HG02970 (cell line): ENCODE data around the gene SMIM20.
"Not testable (repeated sequence)": the region's sequence is repeated elsewhere in the genome, so short reads cannot be mapped to it uniquely, and the experiment has no call there.

Source experiments
- ATAC-seq: cut with Tn5 transposase; IDR thresholded peaks from one replicate; pipeline ENCODE4 v1.9.1; 2021; ENCODE audit warnings: mild to moderate bottlenecking, moderate library complexity, moderate number of reproducible peaks; ENCODE audit not compliant: unreplicated experiment, low FRiP score

SMIM20 gene

DNA sequence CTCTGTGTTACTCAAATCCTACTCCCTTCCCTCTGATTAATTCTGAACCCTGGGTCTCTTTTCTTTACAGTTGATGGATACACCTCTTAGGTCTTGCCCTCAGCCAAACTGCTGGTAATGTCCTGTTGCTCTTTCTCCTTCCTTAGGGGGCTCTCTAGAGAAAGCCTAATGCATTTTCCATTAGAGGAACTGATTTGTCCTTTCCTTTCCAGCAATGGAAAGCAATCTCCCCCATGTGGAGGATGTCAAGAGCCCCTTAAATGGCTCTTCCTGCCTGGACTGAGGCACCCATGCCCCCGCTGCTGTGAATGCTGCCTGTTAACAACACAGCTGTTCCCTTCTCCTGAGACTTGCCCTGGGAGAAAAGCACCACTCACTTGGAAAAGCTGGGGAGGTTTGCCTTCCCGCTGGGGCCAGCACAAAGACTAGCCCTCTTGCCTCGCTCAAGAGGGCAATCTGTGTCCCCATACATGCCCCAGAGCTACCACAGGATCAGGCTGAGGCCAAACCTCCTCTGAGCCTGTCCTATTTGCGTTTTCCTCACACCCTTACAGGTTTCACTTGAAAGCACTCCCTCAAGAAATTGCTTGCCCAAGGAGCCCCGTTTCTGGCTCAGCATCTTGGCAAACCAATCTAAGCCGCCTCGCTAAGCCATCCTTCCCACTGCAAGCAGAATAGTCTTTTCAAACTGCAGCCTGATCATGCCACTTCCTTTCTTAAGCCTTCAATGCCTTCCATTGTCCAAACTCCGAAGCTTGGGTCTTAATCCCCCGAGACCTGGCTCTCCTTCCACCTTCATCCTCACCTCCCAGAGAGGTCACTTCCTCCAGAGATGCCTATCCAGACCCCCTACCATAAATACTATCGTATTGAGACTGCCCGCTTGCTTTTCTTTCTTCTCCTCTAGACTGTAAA is 23.2 kb upstream of the SMIM20 start:
- no peak for ATAC-seq

DNA sequence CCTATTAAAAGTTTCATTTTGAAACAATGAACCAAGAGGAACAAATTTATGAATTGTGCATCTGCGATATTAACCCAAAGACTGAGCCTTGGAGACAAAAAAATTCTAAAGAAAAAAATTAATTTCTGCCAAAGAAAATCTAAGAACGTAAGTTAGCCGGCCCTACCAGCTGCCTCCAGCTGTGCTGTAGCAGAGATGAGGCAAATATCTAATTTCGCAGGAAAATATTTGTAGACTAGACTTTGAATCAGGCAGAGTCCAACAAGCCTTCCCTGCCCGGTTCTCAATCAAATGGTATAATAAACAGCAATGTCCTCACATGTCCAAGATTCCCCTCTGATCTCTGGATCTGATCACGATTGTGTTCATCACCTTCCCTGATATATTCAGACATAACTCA is 21.2 kb upstream of the SMIM20 start:
- ATAC-seq = no peak

DNA sequence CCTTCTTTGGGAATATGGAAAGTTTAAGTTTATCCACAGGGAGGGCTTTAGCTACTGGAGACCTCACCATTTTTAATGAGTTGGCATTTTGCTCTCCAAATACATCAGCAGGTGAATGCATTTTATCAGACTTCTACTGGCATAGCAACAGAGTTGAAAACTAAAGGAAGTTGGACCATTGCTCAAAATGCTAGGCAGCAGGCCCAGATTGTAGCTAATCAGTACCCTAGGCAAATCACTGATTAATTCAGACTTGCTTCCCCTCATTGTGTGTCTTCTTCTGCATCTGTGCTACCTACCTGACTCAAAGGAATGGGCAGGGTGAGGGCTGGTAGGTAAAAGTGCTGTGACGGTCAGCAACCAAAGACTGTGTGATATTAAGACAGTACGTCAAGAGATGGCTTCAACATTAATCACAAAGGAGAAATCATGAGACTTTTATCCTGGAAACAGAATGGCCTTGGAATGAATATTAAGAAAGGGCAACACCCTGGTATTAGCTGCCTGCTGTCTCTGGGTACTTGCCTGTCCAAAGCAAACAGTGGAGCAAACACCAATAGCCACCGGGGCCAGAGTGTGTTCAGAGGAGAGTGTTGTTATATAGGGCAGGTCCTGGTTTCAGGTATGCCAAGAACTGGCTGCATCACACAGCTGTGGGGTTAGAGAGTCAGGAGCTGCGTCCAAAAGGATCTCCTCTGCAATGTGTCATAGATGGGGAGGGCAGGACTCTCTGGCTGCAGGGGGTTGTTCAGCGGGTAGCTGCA is 17.1 kb upstream of the SMIM20 start:
- ATAC-seq = no peak

DNA sequence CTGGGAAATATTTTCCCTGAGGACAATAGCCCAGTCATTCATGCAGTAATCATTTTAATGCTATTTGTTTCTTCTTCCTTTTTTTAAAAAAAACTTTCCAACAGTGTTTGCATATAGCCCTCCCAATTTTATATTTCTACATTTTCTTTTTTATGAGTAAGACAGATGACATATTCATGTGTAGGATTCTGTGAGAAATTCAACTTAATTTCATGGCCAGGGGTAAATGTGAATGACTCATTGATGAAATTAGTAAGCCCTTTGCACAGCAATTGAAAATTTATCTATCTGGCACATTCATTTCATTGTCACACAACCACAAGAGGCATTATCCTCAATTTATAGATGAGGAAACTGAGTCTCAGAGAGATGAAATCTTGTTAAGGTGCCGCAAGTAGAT is 13.7 kb upstream of the SMIM20 start:
- ATAC-seq = no peak

DNA sequence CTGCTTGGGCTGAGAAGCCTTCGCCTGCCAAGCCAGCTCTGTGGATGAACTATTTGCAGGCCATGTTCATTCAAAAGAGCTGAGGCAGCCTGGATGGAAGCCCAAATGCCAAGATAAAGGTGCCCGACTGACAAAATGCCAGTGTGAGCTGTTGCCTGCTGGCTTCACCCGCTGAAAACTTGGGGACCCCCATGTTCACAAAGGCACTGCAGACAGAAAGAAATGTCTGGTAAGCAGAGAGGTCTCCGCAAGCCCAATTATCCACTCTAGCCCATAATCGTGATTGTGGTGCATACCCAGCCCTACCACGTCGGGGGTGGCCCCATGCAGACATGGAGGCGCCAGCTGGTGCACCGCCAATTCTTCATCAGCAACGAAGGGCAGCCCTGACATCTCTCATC is 13.0 kb upstream of the SMIM20 start:
- no peak for ATAC-seq

DNA sequence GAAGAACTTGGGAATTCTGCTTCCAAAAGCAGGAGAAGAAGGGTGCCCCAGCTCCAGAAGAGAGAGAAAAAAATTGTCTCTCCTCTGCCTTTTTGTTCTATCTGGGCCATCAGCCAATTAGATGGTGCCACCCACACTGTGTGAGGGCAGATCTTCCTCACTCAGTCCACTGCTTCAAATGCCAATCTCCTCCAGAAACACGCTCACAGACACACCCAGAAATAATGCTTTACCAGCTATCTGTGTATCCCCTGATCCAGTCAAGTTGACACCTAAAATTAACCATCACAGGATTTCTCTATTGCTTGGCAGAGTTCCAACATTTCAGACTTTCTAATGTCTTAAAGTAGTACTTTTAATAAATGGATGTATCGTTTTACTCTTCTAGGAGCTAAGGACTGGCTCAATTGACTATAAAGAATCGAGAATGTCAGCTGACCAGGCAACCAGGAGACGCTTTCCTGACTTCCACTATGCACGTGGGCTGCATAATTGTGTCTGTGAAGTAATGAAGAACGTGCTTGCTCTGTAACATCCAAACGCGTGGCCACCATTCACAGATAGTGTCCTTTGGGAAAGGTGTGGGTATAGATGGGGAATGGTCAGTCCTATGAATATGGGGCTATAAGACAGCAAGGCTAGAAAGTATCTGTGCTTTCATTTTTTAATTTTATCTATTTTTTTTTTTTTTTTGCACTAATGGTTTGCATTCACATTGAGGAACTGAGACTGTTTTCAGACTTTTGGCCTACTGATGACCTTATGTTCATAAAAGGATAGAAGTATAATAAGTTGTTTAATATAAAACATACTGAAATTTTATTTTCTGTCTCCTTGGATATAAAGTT is 9.9 kb upstream of the SMIM20 start:
- ATAC-seq = no peak

DNA sequence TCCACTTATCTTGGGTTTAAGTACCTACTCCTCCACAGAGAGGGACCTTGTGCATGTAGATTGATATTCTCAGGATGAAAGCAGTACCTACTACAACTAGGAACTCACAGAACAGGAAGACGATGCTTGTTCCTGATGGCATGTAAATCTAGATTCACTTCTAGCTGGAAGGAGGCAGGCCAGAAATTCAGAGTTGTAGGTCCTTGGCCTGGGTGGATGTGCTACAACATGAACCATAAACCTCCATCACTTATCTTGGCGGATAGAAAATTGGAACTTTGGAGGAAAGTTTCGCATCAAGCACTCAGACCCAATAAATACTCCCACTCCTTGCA is 9.3 kb upstream of the SMIM20 start:
- no peak for ATAC-seq

DNA sequence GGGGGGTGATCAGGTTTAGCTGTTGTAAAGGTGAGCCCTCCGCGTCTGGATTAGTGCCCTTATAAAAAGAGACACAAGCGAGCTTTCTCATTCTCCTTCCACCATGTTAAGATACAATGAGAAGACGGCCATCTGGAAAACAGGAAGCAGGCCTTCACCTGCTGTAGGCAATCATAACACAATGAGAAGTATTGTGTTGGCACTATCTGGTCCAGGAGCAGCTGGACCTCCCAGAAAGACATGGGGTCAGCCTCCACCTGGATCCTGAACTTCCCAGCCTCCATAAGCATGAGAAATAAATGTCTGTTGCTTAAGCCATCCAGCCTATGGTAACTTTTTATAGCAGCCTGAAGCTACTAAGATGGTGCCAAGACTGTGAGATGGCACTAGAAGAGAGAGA is 8.6 kb upstream of the SMIM20 start:
- no peak for ATAC-seq

DNA sequence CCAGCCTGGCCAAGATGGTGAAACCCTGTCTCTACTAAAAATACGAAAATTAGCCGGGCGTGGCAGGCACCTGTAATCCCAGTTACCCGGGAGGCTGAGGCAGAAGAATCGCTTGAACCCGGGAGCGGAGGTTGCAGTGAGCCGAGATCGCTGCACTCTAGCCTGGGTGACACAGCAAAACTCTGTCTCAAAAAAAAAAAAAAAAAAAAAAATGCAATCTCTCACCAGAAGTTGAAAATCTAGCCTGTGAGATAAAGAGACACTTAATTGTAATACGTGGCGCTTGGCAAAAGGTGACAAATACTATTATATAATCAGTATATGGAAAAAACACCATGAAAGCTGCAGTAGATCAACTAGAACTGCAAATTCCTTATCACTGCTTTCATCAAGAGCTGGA is 7.9 kb upstream of the SMIM20 start:
- not testable (repeated sequence) for ATAC-seq

DNA sequence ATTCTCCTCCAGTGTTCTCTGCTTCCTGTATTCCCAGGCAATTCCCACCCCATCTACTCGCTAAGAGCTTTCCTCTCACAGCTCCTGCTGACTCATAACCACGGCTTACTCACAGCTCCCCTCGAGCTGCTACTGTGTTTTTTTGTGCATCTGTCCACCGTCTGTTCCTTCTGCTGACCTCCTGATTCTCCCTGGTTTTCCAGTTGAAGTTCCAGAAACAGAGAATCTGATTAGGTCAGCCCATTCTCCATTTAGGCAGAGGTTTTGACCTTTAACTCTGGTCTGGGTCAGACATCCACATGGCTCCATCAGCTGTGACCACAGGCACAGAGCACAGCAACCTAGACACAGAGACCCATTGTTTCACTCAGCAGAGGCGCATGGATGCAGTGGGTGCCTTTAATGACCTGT is 5.5 kb upstream of the SMIM20 start:
- no peak for ATAC-seq

DNA sequence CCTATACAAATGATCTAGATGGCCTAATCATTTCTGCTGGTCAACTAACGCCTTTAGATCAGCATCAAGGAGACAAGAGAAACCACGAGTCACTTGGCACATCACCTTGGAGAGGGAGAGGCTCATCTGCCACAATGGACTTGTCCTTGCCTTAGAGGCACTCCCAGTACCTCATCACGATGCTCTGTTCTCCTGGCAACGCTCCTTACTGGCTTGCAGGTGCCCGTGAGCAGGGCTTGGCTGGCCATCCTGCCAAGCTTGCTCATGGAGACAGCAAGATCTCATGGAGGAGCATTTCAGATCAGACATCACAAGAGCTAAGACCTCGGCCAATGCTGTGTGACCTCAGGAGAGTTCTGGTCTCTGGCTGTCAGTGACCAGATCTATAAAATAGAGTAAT is 2.7 kb upstream of the SMIM20 start:
- no peak for ATAC-seq

DNA sequence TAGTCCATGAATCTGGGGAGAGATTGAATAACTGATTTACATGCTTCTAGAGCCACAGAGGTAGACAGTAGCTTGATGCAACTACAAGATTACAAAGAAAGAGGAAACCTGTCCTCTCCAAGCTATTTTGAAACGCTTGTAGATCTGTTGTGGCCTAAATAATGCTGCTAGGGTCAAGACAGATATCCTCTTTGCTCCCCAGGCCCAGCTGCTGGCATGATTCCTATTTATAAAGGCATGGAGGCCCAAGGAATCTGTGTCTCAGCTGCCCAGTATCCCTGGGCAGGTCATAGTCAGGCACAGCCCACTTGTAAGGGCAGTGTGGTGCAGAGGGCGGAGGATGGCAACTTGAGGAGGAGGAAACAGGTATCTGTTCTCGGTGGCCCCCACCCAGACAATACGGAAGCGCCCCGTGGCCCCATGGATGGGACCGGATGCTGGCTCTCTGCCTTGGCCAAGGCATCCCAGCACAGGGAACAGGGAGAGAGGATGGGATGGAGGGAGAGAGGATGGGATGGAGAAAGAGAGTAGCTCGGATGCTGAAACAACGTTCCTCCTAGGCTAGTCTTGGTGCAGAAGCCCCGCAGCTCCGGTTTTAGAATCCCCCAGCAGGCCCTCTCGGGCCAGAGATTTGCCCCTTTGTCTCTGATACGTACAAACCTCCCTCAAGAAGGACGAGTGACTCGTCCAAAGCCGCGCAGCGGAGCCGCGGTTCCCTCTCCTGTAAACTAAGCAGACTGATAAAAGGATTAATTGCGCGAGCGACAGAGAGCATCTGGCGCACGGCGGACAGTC is 767 bp upstream of the SMIM20 start:
- peak; percentile 1 for ATAC-seq

DNA sequence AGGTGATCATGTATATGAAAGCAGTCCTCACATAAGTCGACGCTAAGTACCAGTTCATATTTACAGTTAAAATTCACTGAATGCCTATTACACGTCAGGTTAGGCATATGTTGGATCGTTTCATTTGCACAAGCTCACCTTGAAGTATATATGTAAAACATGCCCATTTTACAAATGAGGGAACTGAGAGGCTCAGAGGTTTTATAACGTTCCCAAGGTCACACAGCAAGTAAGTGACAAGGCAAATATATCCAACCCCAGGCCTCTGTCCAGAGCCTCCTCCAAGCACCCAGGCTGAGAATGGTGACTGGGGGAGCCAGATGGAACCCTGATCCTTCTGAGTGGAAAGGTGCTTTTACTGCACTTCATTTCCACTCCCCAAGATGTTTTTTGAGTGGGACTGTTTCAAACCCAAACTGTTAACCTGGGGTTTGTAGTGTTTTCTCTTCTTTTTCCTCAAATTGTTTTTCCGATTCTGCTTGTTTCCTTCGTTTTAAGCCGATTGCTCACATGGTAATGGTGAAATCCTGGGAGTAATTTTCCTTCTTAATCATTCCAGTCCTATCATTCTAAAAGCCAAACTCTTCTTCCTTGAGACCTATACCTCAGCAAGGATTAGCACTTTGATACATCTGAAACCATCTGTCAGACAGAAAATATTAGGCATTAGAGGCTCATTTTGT is 791 bp downstream of the SMIM20 start:
- ATAC-seq = no peak

DNA sequence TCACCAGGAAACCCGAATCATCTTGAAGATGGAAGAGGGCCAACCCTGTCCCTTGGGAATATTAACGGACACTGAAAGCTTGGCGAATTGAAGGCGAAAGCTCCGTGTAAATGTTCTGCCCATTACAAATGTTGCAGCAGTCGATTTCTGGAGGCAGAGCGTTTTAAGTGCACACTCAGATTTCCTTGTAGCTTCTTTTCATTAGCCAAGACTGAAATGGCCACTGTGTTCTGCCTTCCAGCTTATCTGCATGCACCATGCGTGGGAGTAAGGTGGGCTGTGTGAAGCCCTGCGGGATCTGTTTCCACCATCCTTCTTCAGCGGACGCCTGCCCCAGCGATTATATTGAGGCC is 1.3 kb downstream of the SMIM20 start:
- ATAC-seq = no peak

DNA sequence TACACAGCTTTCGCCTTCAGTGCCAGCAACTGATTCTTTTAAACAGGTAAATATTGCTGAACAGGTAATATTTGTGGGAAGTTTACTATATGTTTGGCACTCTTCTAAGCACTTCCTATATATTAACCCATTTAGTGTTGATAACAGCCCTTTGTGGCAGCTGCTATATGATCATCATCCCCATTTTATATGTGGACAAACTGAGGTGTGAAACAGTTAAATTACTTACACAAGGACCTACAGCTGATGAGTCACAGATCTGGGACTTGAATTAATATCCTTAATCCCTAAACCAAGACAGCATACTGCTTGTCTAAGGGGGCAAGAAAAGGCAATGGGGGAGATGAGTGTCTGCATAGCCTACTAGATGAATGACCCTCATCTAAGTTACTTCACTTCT is 2.9 kb downstream of the SMIM20 start:
- ATAC-seq = no peak

DNA sequence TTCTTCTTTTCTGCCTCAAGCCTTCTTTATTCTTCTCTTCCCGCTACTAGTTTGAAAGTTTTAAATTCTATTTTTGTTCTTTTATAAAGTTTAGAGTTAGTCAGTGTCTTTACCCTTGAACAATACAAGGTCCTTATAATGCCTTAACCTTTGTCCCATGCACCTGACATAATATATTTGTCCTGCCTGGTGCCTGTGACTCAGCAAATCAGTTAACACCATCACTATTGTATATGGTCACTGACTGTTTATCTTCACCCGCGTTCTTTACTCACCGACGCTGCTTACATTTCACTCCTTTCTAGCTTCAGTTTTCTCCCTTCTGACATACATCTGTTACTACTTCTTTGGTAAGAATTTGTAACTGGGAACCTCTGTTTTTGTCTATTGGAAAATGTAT is 5.7 kb downstream of the SMIM20 start:
- ATAC-seq = no peak

DNA sequence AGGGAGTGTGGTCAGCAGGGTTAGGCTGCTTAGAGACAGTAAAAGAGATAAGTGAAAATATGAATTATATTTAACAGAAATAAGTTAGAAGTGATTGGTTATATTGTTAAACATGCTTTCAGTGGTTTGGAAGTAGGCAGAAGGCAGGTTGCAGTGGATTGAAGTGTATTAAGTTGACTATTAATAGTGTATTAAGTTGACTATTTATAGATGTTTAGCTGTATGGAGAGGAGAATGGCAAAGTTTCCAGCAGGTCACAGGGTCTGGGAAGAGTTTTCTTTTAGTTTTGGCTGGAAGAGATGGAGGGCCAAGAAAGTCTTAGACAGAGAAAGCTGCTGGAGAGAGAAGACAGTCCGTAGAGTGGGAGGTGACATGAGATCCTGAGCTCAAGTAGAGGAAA is 7.9 kb downstream of the SMIM20 start:
- ATAC-seq = no peak

DNA sequence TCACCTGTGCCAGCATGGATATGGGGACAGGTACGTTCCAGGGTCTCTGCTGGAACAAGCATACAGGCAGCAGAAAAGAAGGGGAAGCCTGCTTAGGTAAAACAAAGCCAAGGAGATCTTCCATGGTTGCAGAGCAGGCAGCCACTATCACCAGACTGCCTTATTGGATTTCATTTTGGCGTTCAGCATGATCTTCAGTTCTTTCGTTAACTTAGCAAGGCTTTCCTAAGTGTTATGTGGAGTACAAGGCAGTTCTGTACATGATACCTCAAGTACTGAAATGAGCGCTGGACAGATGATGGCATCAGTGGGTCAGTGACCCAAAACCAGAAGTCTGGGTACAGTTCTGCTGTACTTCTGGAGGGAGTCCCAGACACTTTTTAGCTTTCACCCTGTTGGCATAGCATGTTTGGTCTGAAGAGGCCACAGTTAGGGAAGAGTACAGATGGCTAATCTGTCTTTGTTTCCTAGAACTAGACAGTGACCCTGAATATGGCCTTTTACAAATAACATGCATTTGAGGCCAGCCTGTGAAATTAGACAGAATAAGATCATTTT is 8.9 kb downstream of the SMIM20 start:
- no peak for ATAC-seq

DNA sequence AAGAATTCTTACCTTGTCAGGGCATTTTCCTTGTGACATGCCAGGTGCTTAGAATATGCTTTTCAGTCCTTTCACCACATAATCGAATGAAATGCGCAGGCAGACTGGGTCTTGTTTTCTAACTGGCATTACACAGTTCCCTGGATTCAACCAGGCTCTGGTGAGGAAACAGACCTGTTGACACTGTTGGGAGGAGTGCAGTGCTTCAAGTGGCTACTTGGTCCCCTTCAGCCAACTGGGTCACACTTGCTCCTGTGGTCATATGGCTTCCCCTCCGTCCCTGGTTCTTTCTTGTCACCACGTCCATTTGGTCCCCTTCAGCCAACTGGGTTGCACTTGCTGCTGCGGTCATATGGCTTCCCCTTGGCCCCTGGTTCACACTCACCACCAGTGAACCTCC is 9.7 kb downstream of the SMIM20 start:
- no peak for ATAC-seq
